LNCAP (cell line): ENCODE data around the gene ERG.

Source experiments
- CTCF ChIP-seq: fragments of 450-650 bp; IDR thresholded peaks from 2 replicates; pipeline ENCODE4 v1.5.1; 2017; ENCODE audit warnings: mild to moderate bottlenecking

The ERG gene

GRCh38 chr21:38350684-38351083 is 147.6 kb downstream of the ERG start:
- no peak for TF ChIP-seq CTCF

GRCh38 chr21:38349977-38350376 is 148.3 kb downstream of the ERG start:
- no peak for TF ChIP-seq CTCF

- TF ChIP-seq CTCF = no peak
Observed at GRCh38 chr21:38349111-38349746, 149.0 kb downstream of the ERG start.

GRCh38 chr21:38346286-38346685 is 152.0 kb downstream of the ERG start:
- no peak for TF ChIP-seq CTCF

GRCh38 chr21:38343691-38344090 is 154.6 kb downstream of the ERG start:
- TF ChIP-seq CTCF = no peak

- TF ChIP-seq CTCF = no peak
Observed at GRCh38 chr21:38342739-38343138, 155.5 kb downstream of the ERG start.

GRCh38 chr21:38341546-38342012 is 156.7 kb downstream of the ERG start:
- TF ChIP-seq CTCF = no peak

GRCh38 chr21:38340131-38340530 is 158.1 kb downstream of the ERG start:
- no peak for TF ChIP-seq CTCF
